RWPE2 (cell line): Measurements from ENCODE around the gene OAS3.
"Not testable (repeated sequence)": the region's sequence is repeated elsewhere in the genome, so short reads cannot be mapped to it uniquely, and the experiment has no call there.

Experiments used
- ATAC-seq: fragments of 200-7000 bp; cut with Tn5 transposase; 3 replicates; pipeline ENCODE4 v1.9.1; 2021; ENCODE audit warnings: low read depth
- DNase-seq: peaks from one replicate; pipeline ENCODE4 v3.0.0-alpha.2; 2020; ENCODE audit warnings: low spot score
- H3K27ac ChIP-seq: fragments of 450-650 bp; 2 replicates; pipeline ENCODE4 v1.5.1; 2017; ENCODE audit warnings: mild to moderate bottlenecking; ENCODE audit not compliant: poor library complexity, severe bottlenecking
- H3K27me3 ChIP-seq: fragments of 250-450 bp; sonication (Bioruptor Pico); 2 replicates; pipeline ENCODE4 v1.5.1; 2021; ENCODE audit warnings: mild to moderate bottlenecking, moderate library complexity; ENCODE audit not compliant: insufficient read depth, poor library complexity, severe bottlenecking
- H3K36me3 ChIP-seq: fragments of 250-450 bp; sonication (Bioruptor Pico); 2 replicates; pipeline ENCODE4 v1.5.1; 2020; ENCODE audit warnings: low read depth, mild to moderate bottlenecking, moderate library complexity
- H3K4me1 ChIP-seq: fragments of 250-450 bp; sonication (Bioruptor Pico); 2 replicates; pipeline ENCODE4 v1.5.1; 2021; ENCODE audit warnings: mild to moderate bottlenecking, moderate library complexity; ENCODE audit not compliant: insufficient read depth, poor library complexity, severe bottlenecking
- H3K4me3 ChIP-seq: fragments of 250-450 bp; sonication (Bioruptor Pico); 2 replicates; pipeline ENCODE4 v1.5.1; 2021; ENCODE audit warnings: mild to moderate bottlenecking, moderate library complexity; ENCODE audit not compliant: severe bottlenecking
- H3K9me3 ChIP-seq: fragments of 250-450 bp; sonication (Bioruptor Pico); 2 replicates; pipeline ENCODE4 v1.5.1; 2021; ENCODE audit warnings: mild to moderate bottlenecking, moderate library complexity; ENCODE audit not compliant: severe bottlenecking
- TF ChIP-seq, protein P1 (sequence below): fragments of 450-650 bp; IDR thresholded peaks from one replicate; pipeline ENCODE4 v1.5.1; 2017; ENCODE audit warnings: mild to moderate bottlenecking, moderate library complexity; ENCODE audit not compliant: poor library complexity, severe bottlenecking

The OAS3 gene

DNA sequence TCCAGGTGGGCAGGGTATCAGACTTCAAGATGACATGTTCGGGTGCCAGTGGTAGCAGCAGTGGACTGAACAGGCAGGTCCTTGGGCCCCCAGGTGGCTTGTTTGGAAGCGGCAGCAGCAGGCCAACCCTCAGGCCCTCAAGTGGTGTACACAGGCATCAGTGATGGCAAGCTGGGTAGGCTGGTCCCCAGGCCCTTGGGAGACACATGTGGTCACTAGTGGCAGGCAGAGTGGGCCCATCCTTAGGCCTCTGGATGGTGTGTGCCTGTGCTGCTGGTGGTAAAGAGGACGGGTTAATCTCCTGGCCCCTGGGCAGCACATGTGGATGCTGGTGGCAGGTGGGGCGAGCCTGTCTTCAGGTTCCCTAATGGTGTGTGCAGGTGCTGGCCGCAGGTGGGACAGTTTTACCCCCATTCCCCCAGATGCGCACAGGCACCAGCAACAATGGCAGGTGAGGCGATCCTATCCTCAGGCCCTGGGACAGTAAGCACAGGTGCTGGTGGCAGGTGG is 48.1 kb downstream of the OAS3 start:
- H3K4me1 ChIP-seq, result peaks cover 9% of the 10 kb centered on the region
- no peak for DNase-seq
- H3K4me3 ChIP-seq, result no peak overlapping the region
- TF ChIP-seq, protein P1, sequence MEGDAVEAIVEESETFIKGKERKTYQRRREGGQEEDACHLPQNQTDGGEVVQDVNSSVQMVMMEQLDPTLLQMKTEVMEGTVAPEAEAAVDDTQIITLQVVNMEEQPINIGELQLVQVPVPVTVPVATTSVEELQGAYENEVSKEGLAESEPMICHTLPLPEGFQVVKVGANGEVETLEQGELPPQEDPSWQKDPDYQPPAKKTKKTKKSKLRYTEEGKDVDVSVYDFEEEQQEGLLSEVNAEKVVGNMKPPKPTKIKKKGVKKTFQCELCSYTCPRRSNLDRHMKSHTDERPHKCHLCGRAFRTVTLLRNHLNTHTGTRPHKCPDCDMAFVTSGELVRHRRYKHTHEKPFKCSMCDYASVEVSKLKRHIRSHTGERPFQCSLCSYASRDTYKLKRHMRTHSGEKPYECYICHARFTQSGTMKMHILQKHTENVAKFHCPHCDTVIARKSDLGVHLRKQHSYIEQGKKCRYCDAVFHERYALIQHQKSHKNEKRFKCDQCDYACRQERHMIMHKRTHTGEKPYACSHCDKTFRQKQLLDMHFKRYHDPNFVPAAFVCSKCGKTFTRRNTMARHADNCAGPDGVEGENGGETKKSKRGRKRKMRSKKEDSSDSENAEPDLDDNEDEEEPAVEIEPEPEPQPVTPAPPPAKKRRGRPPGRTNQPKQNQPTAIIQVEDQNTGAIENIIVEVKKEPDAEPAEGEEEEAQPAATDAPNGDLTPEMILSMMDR, result no peak
- no peaks in the 10 kb centered on the region for H3K27me3 ChIP-seq
- peaks cover 4% of the 10 kb centered on the region for H3K9me3 ChIP-seq
- no peak overlapping the region for H3K27ac ChIP-seq
- ATAC-seq, result no peak
- no peaks in the 10 kb centered on the region for H3K36me3 ChIP-seq

DNA sequence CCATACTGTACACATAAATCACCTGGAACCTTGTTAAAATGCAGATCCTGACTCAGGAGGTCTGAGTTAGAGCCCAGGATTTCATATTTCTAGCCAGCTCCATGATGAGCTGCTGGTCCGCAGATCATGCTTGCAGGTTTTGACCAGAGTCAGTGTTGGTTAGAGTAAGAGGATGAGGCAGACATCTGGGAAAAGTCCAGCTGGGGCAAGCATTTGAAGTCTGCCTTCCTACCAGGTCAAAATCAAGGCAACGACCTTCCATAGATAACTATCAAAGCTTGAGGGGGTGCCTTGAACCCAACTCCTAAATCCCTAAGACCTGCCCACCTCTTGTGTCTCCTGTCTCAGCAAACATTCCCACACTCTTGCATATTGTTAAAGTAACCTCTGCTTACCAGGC is 49.3 kb downstream of the OAS3 start:
- ATAC-seq (no peak), DNase-seq (no peak)
- Histone ChIP-seq H3K27ac (no peak overlapping the region), H3K9me3 (peaks cover 4% of the 10 kb centered on the region), H3K4me3 (no peak overlapping the region), H3K36me3 (no peaks in the 10 kb centered on the region), H3K4me1 (peaks cover 9% of the 10 kb centered on the region), H3K27me3 (no peaks in the 10 kb centered on the region)
- TF ChIP-seq, protein P1, result no peak

DNA sequence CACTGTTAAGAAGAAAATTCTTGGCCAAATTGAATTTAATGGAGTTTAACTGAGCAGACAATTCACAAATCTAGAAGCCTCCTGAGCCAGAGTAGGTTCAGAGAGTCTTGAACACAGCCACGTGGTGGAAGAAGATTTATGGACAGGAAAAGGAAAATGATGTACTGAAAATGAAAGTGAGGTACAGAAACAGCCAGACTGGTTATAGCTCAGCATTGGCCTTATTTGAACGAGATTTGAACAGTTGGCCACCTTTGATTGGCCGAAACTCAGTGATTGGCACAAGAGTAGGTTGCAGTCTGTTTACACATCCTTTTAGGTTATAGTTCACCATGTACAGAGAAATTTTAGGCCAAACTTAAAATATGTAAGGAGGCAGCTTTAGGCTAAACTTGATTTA is 50.0 kb downstream of the OAS3 start:
- Histone ChIP-seq H3K4me1 (peaks cover 9% of the 10 kb centered on the region), H3K36me3 (no peaks in the 10 kb centered on the region), H3K27ac (no peak overlapping the region), H3K4me3 (no peak overlapping the region), H3K27me3 (no peaks in the 10 kb centered on the region), H3K9me3 (peaks cover 4% of the 10 kb centered on the region)
- DNase-seq (no peak), ATAC-seq (no peak)
- TF ChIP-seq, protein P1, result no peak

DNA sequence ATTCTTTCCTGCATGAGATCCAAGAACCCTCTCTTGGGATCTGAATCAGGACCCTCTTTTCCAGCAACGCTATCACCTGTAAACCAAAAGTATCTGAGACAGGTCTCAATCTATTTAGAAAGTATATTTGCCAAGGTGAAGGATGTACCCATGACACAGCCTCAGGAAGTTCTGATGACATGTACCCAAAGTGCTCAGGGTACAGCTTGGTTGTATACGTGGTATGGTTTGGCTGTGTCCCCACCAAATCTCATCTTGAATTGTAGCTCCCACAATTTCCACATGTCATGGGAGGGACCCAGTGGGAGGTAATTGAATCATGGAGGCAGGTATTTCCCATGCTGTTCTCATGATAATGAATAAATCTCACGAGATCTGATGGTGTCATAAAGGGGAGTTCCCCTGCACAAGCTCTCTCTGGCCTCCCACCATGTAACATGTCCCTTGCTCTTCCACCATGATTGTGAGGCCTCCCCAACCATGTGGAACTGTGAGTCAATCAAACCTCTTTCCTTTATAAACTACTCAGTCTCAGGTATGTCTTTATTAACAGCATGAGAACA is 50.6 kb downstream of the OAS3 start:
- ATAC-seq, DNase-seq, H3K36me3 ChIP-seq, H3K27me3 ChIP-seq, H3K4me3 ChIP-seq, H3K4me1 ChIP-seq, H3K9me3 ChIP-seq, H3K27ac ChIP-seq: not testable (repeated sequence)

DNA sequence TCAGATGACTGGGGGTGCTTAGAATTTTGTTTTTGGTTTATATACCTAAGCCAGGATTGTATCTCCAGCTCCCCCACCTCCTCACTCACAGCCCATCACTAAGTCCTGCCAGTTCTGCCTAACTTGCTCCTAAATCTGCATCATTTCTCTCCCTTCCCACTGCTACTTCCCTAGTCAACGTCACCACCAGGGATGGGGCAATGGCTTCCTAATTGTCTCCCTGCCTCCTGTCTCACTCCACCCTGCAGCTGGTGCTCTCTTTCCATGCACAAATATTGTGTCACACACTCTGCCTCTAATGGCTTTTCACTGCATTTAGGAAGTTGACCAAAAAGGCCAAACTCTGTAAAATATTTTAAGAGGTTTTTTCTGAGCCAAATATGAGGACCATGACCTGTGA is 51.5 kb downstream of the OAS3 start:
- TF ChIP-seq, protein P1, result no peak
- Histone ChIP-seq H3K27ac (no peak overlapping the region), H3K9me3 (peaks cover 2% of the 10 kb centered on the region), H3K27me3 (no peaks in the 10 kb centered on the region), H3K36me3 (no peaks in the 10 kb centered on the region), H3K4me1 (peaks cover 9% of the 10 kb centered on the region), H3K4me3 (no peak overlapping the region)
- DNase-seq (no peak), ATAC-seq (no peak)
